Uterus (tissue), 4 donors: ENCODE results near the gene LEPR. TPM values are rescaled to one million over a fixed set of nuclear protein-coding genes. Genes with fewer than 3 reads are reported as not detected.
A peak's percentile ranks its signal among the peaks of the same experiment; 100 is the strongest.
"Not testable (repeated sequence)": the region's sequence is repeated elsewhere in the genome, so short reads cannot be mapped to it uniquely, and the experiment has no call there.

Experiments
- DNase-seq, 2 donors: peaks; one replicate each; pipeline ENCODE4 v3.0.0-alpha.2; 2019 to 2020
- H3K27ac ChIP-seq, 2 donors: fragments of 200-600 bp; sonication (generic); 1 replicate in 1 of 2; 2 replicates in 1 of 2; pipeline ENCODE4 v1.5.1; 2016 to 2018
- H3K27me3 ChIP-seq, 2 donors: fragments of 200-600 bp; sonication (generic); one replicate each; pipeline ENCODE4 v1.5.1; 2018 to 2019; ENCODE audit warnings: control low read depth in 1 of 2
- H3K36me3 ChIP-seq, 2 donors: fragments of 200-600 bp; sonication (generic); one replicate each; pipeline ENCODE4 v1.5.1; 2019; ENCODE audit warnings: control low read depth in 1 of 2
- H3K4me1 ChIP-seq, 2 donors: fragments of 200-600 bp; sonication (generic); one replicate each; pipeline ENCODE4 v1.5.1; 2018 to 2019; ENCODE audit warnings: control low read depth in 1 of 2
- H3K4me3 ChIP-seq, 2 donors: fragments of 200-600 bp; sonication (generic); 1 replicate in 1 of 2; 2 replicates in 1 of 2; pipeline ENCODE4 v1.5.1; 2018 to 2019; ENCODE audit warnings: mild to moderate bottlenecking in 1 of 2
- H3K9me3 ChIP-seq, 2 donors: fragments of 200-600 bp; sonication (generic); one replicate each; pipeline ENCODE4 v1.5.1; 2019; ENCODE audit warnings: control low read depth in 1 of 2
- CTCF ChIP-seq, 4 experiments: fragments of 200-600 bp in 2 of 4; fragments of 450-650 bp in 2 of 4; sonication (generic) in 2 of 4; IDR thresholded peaks; one replicate each; pipeline ENCODE4 v1.5.1; 2016 to 2019; ENCODE audit warnings: antibody characterized with exemption in 4 of 4, mild to moderate bottlenecking in 2 of 4, moderate library complexity in 1 of 4
- POLR2A ChIP-seq, 2 donors: fragments of 450-650 bp; IDR thresholded peaks; one replicate each; pipeline ENCODE4 v1.6.1; 2016; ENCODE audit warnings: antibody characterized with exemption in 2 of 2, mild to moderate bottlenecking in 1 of 2, moderate library complexity in 1 of 2
- intact Hi-C: fragments of 100-400 bp; cut with DNase I; formaldehyde crosslinking; loops from one replicate; pipeline ENCODE4 v1.15.1; 2023; ENCODE audit warnings: low total_unique reads
- small RNA-seq: library from RNA; depleted of rRNA; stranded (forward); fragments of <200 nt; gene quantifications from one replicate; pipeline ENCODE3, GENCODE V24; 2016
- total RNA-seq, 4 donors: library from RNA; depleted of rRNA in 3 of 4; stranded (reverse); fragments of >200 nt in 3 of 4; gene quantifications; one replicate each; pipeline versions ENCODE4 v1.1.0 to v1.2.4, GENCODE V29; 2014 to 2023
- donor health status: DM: yes; HTN: yes; CAD: no.

Gene LEPR
- total RNA-seq, 4 donors from 2014 or later: 55.0 to 87.0 (median 57.9) TPM

GRCh38 chr1:65459397-65459768 is 38.9 kb downstream of the LEPR start:
- H3K27me3 ChIP-seq: no peaks in the 10 kb centered on the region
- no peaks in the 10 kb centered on the region for H3K36me3 ChIP-seq
- no peak for DNase-seq
- H3K4me3 ChIP-seq: no peak overlapping the region
- no peak overlapping the region for H3K27ac ChIP-seq
- intact Hi-C loops: no loop called here
- no peaks in the 10 kb centered on the region for H3K9me3 ChIP-seq
- TF ChIP-seq CTCF (IDR thresholded peaks at IDR 0.05) (peak in 1 of 4 experiments; percentile 16), POLR2A (IDR thresholded peaks at IDR 0.05) (no peak)
- H3K4me1 ChIP-seq: no peaks in the 10 kb centered on the region

- intact Hi-C loops, H3K9me3 ChIP-seq, H3K36me3 ChIP-seq, H3K27me3 ChIP-seq, H3K4me1 ChIP-seq, H3K4me3 ChIP-seq, DNase-seq, H3K27ac ChIP-seq: not testable (repeated sequence)
These were observed 45.4 kb downstream of the LEPR start for GRCh38 chr1:65465837-65466236.

- H3K4me3 ChIP-seq: no peak overlapping the region
- intact Hi-C loops: no loop called here
- no peaks in the 10 kb centered on the region for H3K27me3 ChIP-seq
- no peaks in the 10 kb centered on the region for H3K9me3 ChIP-seq
- no peak overlapping the region for H3K27ac ChIP-seq
- DNase-seq: no peak
- H3K36me3 ChIP-seq: no peaks in the 10 kb centered on the region
- H3K4me1 ChIP-seq: peaks cover 0 to 9% of the 10 kb centered on the region in 2 donors
- TF ChIP-seq CTCF (IDR thresholded peaks at IDR 0.05): no peak
- no peak for TF ChIP-seq POLR2A (IDR thresholded peaks at IDR 0.05)
These were observed 47.1 kb downstream of the LEPR start for GRCh38 chr1:65467536-65467935.

GRCh38 chr1:65469126-65469888 is 48.8 kb downstream of the LEPR start:
- Histone ChIP-seq H3K36me3 (no peaks in the 10 kb centered on the region), H3K27ac (peak overlapping the region; percentile 50 to 55)
- intact Hi-C loops: no loop called here

GRCh38 chr1:65469889-65470340 is 49.4 kb downstream of the LEPR start:
- Histone ChIP-seq H3K27ac (peak overlapping the region; percentile 50 to 55), H3K36me3 (no peaks in the 10 kb centered on the region), H3K9me3 (no peaks in the 10 kb centered on the region), H3K4me3 (no peak overlapping the region), H3K27me3 (no peaks in the 10 kb centered on the region), H3K4me1 (peaks cover 0 to 9% of the 10 kb centered on the region in 2 donors)
- TF ChIP-seq POLR2A (IDR thresholded peaks at IDR 0.05): no peak
- no peak for TF ChIP-seq CTCF (IDR thresholded peaks at IDR 0.05)
- intact Hi-C loops: no loop called here
- DNase-seq: no peak

More at GRCh38 chr1:65469126-65469888, 48.8 kb downstream of the LEPR start:
- TF ChIP-seq POLR2A (IDR thresholded peaks at IDR 0.05) (no peak), CTCF (IDR thresholded peaks at IDR 0.05) (no peak)
- H3K4me3 ChIP-seq: no peak overlapping the region
- peaks cover 0 to 9% of the 10 kb centered on the region in 2 donors for H3K4me1 ChIP-seq
- H3K27me3 ChIP-seq: no peaks in the 10 kb centered on the region
- no peak for DNase-seq
- H3K9me3 ChIP-seq: no peaks in the 10 kb centered on the region

Small RNA genes lying within 50 kb of the gene (small RNA-seq; reads per million reads assigned to genes)
- not detected for gene RNU2-15P

Other genes starting within 250 kb of the LEPR start
- 10 to 100 TPM in 1 of 4 donors, 1 to 10 TPM in 3; 3.1 to 11.3 (median 4.2) TPM for gene DNAJC6, start 111.1 kb upstream of the LEPR start, total RNA-seq
- gene LEPROT, start within 50 bp of the LEPR start, total RNA-seq: 10 to 100 TPM; 18.4 to 91.9 (median 68.6) TPM